GM10266 (cell line): Measurements from ENCODE around the gene ZFY.
A peak's percentile ranks its signal among the peaks of the same experiment; 100 is the strongest.

Source experiments
- DNase-seq: peaks from one replicate; pipeline ENCODE4 v3.0.0; 2012; ENCODE audit errors: extremely low spot score
- CTCF ChIP-seq: IDR thresholded peaks from 2 replicates; pipeline ENCODE4 v1.5.1; 2012; ENCODE audit warnings: mild to moderate bottlenecking, low read depth; ENCODE audit not compliant: control insufficient read depth, insufficient read depth; ENCODE audit errors: missing control alignments

Gene ZFY

GRCh38 chrY:2913066-2913815, 21.9 kb upstream of the ZFY start:
- no peak for DNase-seq
- TF ChIP-seq CTCF = peak; percentile 31

- no peak for DNase-seq
- TF ChIP-seq CTCF = no peak
Observed at GRCh38 chrY:2934078-2934477, 1.1 kb upstream of the ZFY start.

- peak; percentile 83 for TF ChIP-seq CTCF
- DNase-seq = peak; percentile 71
Observed at GRCh38 chrY:2935716-2936435, 695 bp downstream of the ZFY start.

- no peak for DNase-seq
- TF ChIP-seq CTCF = no peak
Observed at GRCh38 chrY:2936436-2936750, 1.2 kb downstream of the ZFY start.

- DNase-seq = no peak
- no peak for TF ChIP-seq CTCF
Observed at GRCh38 chrY:2937149-2937548, 2.0 kb downstream of the ZFY start.

GRCh38 chrY:2949590-2950252, 14.5 kb downstream of the ZFY start:
- no peak for TF ChIP-seq CTCF
- no peak for DNase-seq

- TF ChIP-seq CTCF = no peak
Observed at GRCh38 chrY:2950655-2951054, 15.5 kb downstream of the ZFY start.

More at GRCh38 chrY:2950655-2951054, 15.5 kb downstream of the ZFY start:
- no peak for DNase-seq
